Activated CD8-positive, alpha-beta memory T cell treated with anti-CD3 and anti-CD28 coated beads, Interleukin-2, amount 50 U/mL, for 48 hours (primary cell): ENCODE results near the gene ZNG1E.
"Not testable (repeated sequence)": the region's sequence is repeated elsewhere in the genome, so short reads cannot be mapped to it uniquely, and the experiment has no call there.

Experiments
- DNase-seq: peaks from one replicate; pipeline ENCODE4 v3.0.0-alpha.2; 2020

Gene ZNG1E

DNA sequence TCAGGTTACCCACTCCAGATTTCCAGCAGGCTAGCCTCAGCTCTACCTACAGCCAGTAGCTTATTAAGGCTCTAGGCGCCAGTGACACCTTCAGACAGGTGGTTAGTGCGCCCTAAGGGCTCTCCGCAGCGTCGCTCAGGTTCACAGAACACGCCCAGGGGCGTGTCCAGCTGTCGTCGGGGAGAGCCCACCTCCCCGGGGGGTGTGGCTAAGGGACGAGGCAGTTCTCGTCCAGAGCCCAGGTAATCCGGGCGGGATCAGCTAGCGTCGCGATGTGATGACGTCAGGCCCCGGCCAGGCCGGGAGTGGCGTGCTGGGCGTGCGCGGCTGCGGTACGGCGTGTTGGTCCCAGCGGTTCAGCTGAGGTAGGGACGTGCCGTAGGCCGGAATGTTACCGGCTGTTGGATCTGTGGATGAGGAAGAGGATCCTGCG lies at the start of gene ZNG1E:
ZNG1E (plus strand) TSS at position 340 of the 433 bp plus-strand sequence; CDS start at position 389, 49 bp downstream.
- peak; percentile 66 for DNase-seq

DNA sequence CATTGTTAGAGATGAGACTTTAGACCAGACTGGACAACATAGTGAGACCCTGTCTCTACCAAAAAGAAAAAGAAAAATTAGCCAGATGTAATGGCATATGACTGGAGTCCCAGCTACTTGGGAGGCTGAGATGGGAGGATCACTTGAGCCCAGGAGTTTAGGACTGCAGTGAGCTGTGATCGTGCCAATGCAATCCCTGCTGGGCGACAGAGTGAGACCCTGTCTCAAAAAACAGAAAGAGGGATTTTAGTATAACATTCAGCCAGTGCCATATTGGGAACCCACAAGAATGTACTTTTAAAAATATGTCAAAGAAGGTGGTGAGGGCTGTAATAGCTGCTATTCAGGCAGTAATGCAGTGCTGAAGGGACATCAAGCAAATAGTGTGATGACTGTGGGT lies 2.1 kb upstream of the ZNG1E start:
- DNase-seq: not testable (repeated sequence)

DNA sequence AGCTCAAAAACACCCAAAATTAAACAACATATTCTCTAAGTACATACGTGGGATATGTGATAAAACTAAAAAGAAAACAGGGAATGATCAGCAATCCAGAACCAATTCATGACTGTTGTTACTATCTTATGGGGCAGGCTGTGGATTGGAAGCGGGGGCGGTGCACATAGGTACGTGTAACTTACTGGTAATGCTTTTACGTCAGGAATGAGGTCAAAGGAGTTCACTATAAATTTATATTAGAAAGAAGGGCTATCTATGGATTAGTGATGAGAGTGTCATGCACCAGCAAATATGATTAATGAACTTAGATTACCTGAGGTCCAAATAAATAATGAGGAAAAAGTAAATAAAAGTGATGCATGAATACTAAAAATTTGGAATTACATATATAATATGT lies 710 bp upstream of the ZNG1E start:
- DNase-seq: not testable (repeated sequence)

GRCh38 chr9:65676389-65676788 lies 661 bp downstream of the ZNG1E start:
- not testable (repeated sequence) for DNase-seq

- DNase-seq: not testable (repeated sequence)
Measured at GRCh38 chr9:65678533-65678932, 2.8 kb downstream of the ZNG1E start.

GRCh38 chr9:65703550-65703949 lies 27.8 kb downstream of the ZNG1E start:
- DNase-seq: not testable (repeated sequence)

DNA sequence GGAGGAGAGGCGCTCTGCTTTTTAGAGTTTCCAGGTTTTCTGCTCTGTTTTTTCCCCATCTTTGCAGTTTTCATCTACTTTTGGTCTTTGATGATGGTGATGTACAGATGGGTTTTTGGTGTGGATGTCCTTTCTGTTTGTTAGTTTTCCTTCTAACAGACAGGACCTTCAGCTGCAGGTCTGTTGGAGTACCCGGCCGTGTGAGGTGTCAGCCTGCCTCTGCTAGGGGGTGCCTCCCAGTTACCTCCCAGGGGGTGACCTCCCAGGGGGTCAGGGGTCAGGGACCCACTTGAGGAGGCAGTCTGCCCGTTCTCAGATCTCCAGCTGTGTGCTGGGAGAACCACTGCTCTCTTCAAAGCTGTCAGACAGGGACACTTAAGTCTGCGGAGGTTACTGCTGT lies 38.7 kb downstream of the ZNG1E start:
- DNase-seq: not testable (repeated sequence)

DNA sequence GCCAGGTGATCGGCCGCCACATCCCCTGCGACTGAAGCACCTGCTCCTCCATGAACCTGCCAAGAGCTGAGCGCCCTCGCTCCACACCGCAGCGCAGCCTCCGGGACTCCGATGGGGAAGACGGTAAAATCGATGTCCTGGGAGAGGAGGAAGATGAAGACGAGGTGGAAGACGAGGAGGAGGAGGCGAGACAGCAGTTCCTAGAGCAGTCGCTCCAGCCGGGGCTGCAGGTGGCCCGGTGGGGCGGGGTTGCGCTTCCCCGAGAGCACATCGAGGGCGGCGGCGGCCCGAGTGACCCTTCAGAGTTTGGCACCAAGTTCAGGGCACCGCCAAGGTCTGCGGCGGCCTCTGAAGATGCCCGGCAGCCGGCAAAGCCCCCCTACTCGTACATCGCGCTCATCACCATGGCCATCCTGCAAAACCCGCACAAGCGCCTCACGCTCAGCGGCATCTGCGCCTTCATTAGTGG lies 61.4 kb downstream of the ZNG1E start, which contains the start of gene FOXD4L4:
FOXD4L4 (plus strand) TSS at position 51 of the 469 bp plus-strand sequence; CDS start at position 51, 0 bp downstream.
- DNase-seq: peak; percentile 47

DNA sequence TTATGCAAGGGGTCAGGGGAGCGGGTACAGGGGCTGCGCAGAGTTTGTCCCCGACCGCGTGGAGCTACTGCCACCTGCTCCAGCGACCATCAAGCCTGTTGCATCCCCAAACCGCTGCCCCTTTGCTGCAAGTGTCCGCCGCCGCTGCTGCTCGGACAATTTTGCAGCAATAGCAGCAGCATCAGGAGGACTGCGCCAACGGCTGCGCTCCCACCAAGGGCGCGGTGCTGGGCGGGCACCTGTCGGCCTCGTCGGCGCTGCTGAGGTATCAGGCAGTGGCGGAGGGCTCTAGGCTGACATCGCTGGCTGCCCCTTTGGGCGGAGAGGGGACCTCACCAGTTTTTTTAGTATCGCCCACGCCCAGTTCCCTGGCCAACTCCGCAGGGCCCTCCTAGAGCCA lies 62.4 kb downstream of the ZNG1E start:
- not testable (repeated sequence) for DNase-seq
